ENCODE data around the gene MSI2.

DNA sequence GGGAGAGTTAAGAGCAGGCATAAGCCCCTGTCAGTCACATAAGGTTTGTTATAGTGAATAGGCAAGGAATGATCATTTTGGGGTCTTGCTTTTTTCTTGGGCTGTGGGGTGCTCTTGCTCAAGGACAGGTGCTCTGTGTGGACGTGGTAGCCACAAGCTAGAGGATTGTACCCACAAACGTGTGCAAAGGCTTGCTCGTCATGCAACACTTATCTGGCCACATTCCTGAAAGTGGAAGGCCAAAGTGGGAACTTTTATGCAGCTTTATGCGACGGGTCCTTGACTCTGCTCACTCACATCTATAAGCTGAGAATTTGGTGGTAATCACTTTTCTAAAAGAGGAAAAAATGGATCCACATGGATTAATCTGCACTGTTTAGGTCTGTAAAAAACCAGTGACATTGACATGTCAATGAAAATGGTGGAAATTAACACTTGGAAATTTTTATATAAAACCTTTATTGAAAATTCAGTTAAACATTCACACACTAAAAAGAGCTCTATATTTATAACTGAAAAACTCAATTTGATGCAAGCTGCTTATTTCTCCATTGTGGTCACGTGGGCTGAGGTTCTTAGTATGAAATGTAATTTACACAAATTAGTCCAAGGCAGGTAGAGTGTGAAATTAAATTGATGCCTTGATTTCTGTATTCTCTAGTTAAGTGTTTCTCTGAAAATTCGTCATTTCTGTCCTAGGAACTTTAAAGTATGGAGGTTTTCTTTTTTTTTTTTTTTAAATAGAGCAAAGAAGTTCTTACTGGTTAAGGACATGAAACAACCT, 162.3 kb downstream of the MSI2 start:
- TF ChIP-seq, protein P1, sequence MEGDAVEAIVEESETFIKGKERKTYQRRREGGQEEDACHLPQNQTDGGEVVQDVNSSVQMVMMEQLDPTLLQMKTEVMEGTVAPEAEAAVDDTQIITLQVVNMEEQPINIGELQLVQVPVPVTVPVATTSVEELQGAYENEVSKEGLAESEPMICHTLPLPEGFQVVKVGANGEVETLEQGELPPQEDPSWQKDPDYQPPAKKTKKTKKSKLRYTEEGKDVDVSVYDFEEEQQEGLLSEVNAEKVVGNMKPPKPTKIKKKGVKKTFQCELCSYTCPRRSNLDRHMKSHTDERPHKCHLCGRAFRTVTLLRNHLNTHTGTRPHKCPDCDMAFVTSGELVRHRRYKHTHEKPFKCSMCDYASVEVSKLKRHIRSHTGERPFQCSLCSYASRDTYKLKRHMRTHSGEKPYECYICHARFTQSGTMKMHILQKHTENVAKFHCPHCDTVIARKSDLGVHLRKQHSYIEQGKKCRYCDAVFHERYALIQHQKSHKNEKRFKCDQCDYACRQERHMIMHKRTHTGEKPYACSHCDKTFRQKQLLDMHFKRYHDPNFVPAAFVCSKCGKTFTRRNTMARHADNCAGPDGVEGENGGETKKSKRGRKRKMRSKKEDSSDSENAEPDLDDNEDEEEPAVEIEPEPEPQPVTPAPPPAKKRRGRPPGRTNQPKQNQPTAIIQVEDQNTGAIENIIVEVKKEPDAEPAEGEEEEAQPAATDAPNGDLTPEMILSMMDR (IDR thresholded peaks at IDR 0.05) = no peak
- no peak for TF ChIP-seq POLR2A (IDR thresholded peaks at IDR 0.05)

All from adrenal gland (tissue), 5 donors.